K562 (cell line): ENCODE data around the gene TMEM60. TPM values are rescaled to one million over a fixed set of nuclear protein-coding genes. Genes with fewer than 3 reads are reported as not detected.

Source experiments
- ATAC-seq: fragments of 200-7000 bp; cut with Tn5 transposase; 3 replicates; pipeline ENCODE4 v1.9.1; 2020; ENCODE audit warnings: moderate library complexity
- BruUV-seq: library from RNA; stranded (reverse); fragments of 400-500 nt; replicated peaks from 2 replicates; lab custom pipeline; 2021; lab: Mats Ljungman, UMichigan
- CTCF ChIA-PET: fragments of 300-600 bp; formaldehyde crosslinking; extraction: SDS; loops from one replicate; lab custom pipeline; 2021; ENCODE audit warnings: low intra/inter-chr PET ratio; lab: Yijun Ruan, JAX
- POLR2A ChIA-PET: fragments of 300-600, 350-650 bp; sonication (Branson Sonifier 250); formaldehyde crosslinking; extraction: SDS; loops from one replicate; lab custom pipeline; 2021; ENCODE audit warnings: antibody characterized with exemption, inconsistent platforms; lab: Yijun Ruan, JAX
- DNase-seq, 4 experiments: peaks; one replicate each; pipeline versions ENCODE4 v3.0.0 to v3.0.0-alpha.2; 2011 to 2018; ENCODE audit warnings: low spot score in 3 of 4, mixed read lengths in 3 of 4; ENCODE audit errors: extremely low read depth in 1 of 4
- FAIRE-seq: peaks from 2 replicates; lab custom pipeline; 2011; peaks lifted over from hg19 to GRCh38; lab: Jason Lieb, UNC
- H2AFZ ChIP-seq: 2 replicates; pipeline ENCODE4 v1.6.0; 2011; ENCODE audit warnings: low read depth, low read length, control low read depth, inconsistent platforms
- H3K27ac ChIP-seq: fragments of 200-600 bp; 3 replicates; pipeline ENCODE4 v1.8.0; 2011; ENCODE audit warnings: low read depth, mild to moderate bottlenecking, control low read depth, inconsistent platforms, low read length, moderate library complexity, mixed read lengths; ENCODE audit errors: extremely low read depth
- H3K27me3 ChIP-seq, 2 experiments: fragments of 300-600 bp in 1 of 2; 2 replicates in 1 of 2; 3 replicates in 1 of 2; pipeline versions ENCODE4 v1.6.0 to v1.8.0; 2011; ENCODE audit warnings: inconsistent platforms in 2 of 2, low read length in 2 of 2, mild to moderate bottlenecking in 1 of 2, mixed read lengths in 1 of 2, moderate library complexity in 1 of 2; ENCODE audit not compliant: control insufficient read depth in 2 of 2, insufficient read depth in 2 of 2
- H3K36me3 ChIP-seq: fragments of 300-600 bp; 3 replicates; pipeline ENCODE4 v1.8.0; 2011; ENCODE audit warnings: mild to moderate bottlenecking, low read length, inconsistent platforms; ENCODE audit not compliant: control insufficient read depth, insufficient read depth
- H3K4me1 ChIP-seq, 2 experiments: fragments of 200-600 bp in 1 of 2; replicated peaks in 1 of 2; 2 replicates in 1 of 2; 3 replicates in 1 of 2; pipeline versions ENCODE4 v1.5.1 to v1.8.0; 2011; ENCODE audit warnings: inconsistent platforms in 2 of 2, low read length in 2 of 2, mild to moderate bottlenecking in 1 of 2, mixed read lengths in 1 of 2, moderate library complexity in 1 of 2; ENCODE audit not compliant: control insufficient read depth in 2 of 2, insufficient read depth in 2 of 2
- H3K4me2 ChIP-seq: 2 replicates; pipeline ENCODE4 v1.6.1; 2011; ENCODE audit warnings: low read length, control low read depth, inconsistent platforms, mixed read lengths; ENCODE audit not compliant: insufficient read depth
- H3K4me3 ChIP-seq: fragments of 200-600 bp; sonication (generic), shearing (Covaris generic); 2 replicates; pipeline ENCODE4 v1.5.1; 2016; ENCODE audit warnings: control low read depth, inconsistent platforms
- H3K79me2 ChIP-seq: fragments of 200-600 bp; 3 replicates; pipeline ENCODE4 v1.8.0; 2011; ENCODE audit warnings: low read length, inconsistent platforms; ENCODE audit not compliant: control insufficient read depth, insufficient read depth
- H3K9ac ChIP-seq, 2 experiments: 2 replicates each; pipeline versions ENCODE4 v1.6.0 to v1.6.1; 2011; ENCODE audit warnings: low read depth in 2 of 2, low read length in 2 of 2, control low read depth in 1 of 2, inconsistent platforms in 1 of 2, mild to moderate bottlenecking in 1 of 2, mixed read lengths in 1 of 2; ENCODE audit not compliant: insufficient read depth in 1 of 2
- H3K9me1 ChIP-seq: one replicate; pipeline ENCODE4 v1.6.0; 2011; ENCODE audit warnings: inconsistent platforms, mild to moderate bottlenecking, low read length, moderate library complexity; ENCODE audit not compliant: control insufficient read depth, insufficient read depth
- H3K9me3 ChIP-seq: replicated peaks from 2 replicates; pipeline ENCODE4 v1.5.1; 2011; ENCODE audit warnings: low read depth, low read length, inconsistent platforms; ENCODE audit not compliant: control insufficient read depth, insufficient read depth
- H4K20me1 ChIP-seq: replicated peaks from 2 replicates; pipeline ENCODE4 v1.6.1; 2011; ENCODE audit warnings: low read length, inconsistent platforms, mixed read lengths; ENCODE audit not compliant: control insufficient read depth, insufficient read depth
- ATF1 ChIP-seq, 2 experiments: fragments of 450-650 bp in 1 of 2; IDR thresholded peaks; 2 replicates each; pipeline ENCODE4 v1.6.1; 2016; ENCODE audit warnings: missing compliant biosample characterization in 1 of 2, missing genetic modification characterization in 1 of 2
- CBX3 ChIP-seq, 2 experiments: IDR thresholded peaks; 1 replicate in 1 of 2; 2 replicates in 1 of 2; pipeline ENCODE4 v1.6.1; 2012; ENCODE audit warnings: inconsistent platforms in 2 of 2, low read length in 2 of 2, borderline replicate concordance in 1 of 2, control low read depth in 1 of 2
- LARP7 ChIP-seq: fragments of 450-650 bp; IDR thresholded peaks from 2 replicates; pipeline ENCODE4 v1.6.1; 2016
- NFE2 ChIP-seq: IDR thresholded peaks from 2 replicates; pipeline ENCODE4 v1.6.1; 2014; ENCODE audit warnings: antibody characterized with exemption, low read depth
- PHTF2 ChIP-seq: fragments of 250-450 bp; sonication (Bioruptor Pico); IDR thresholded peaks from 2 replicates; pipeline ENCODE4 v1.5.0; 2021; ENCODE audit warnings: mild to moderate bottlenecking
- PRDM10 ChIP-seq: fragments of 450-650 bp; IDR thresholded peaks from 2 replicates; pipeline ENCODE4 v1.6.1; 2018; ENCODE audit not compliant: partially characterized antibody
- PTTG1 ChIP-seq: fragments of 450-650 bp; IDR thresholded peaks from 2 replicates; pipeline ENCODE4 v1.6.1; 2016; ENCODE audit warnings: low read depth, mild to moderate bottlenecking, missing genetic modification characterization, missing compliant biosample characterization
- ZNF644 ChIP-seq: fragments of 200-800 bp; sonication (Bioruptor generic); IDR thresholded peaks from 2 replicates; pipeline ENCODE4 v1.6.1; 2016; ENCODE audit warnings: low read depth, missing genetic modification characterization, missing compliant biosample characterization
- WGBS: fragments of 100-300 bp; shearing (Covaris generic); methylation state at CpG from one replicate; pipeline ENCODE4 v1.1.6; 2016; ENCODE audit warnings: low coverage, mixed read lengths; ENCODE audit not compliant: insufficient coverage; ENCODE audit errors: missing lambda C conversion rate; 5-methylcytosine and 5-hydroxymethylcytosine counted together
- in situ Hi-C: fragments of 300-500 bp; cut with MboI; formaldehyde crosslinking; loops from 4 replicates; pipeline ENCODE4 v1.15.0; 2018; ENCODE audit warnings: inconsistent platforms, mixed read lengths
- intact Hi-C: fragments of 100-400 bp; cut with micrococcal nuclease; formaldehyde crosslinking; loops from 2 replicates; pipeline ENCODE4 v1.14.2; 2022
- polyA plus RNA-seq, 8 experiments: library from polyadenylated mRNA; depleted of rRNA in 4 of 8; stranded (reverse) in 5 of 8; unstranded in 3 of 8; fragments of >200 nt; fragmentation: Nextera tagmentation in 2 of 8; fragmentation: Illumina TruSeq in 1 of 8; extraction: Ambion mirVana in 2 of 8; extraction: Trizol in 1 of 8; gene quantifications; 2 replicates each; pipeline versions ENCODE4 v1.2.1 to v1.2.3, GENCODE V29; 2011 to 2014; ENCODE audit warnings: inconsistent platforms in 1 of 8, missing spikeins in 1 of 8
- total RNA-seq, 7 experiments: library from RNA; depleted of rRNA in 6 of 7; stranded (reverse); fragments of >200 nt in 6 of 7; fragmentation: Illumina TruSeq in 2 of 7; extraction: Trizol in 2 of 7; gene quantifications; 2 replicates each; pipeline versions ENCODE4 v1.2.1 to v1.2.3, GENCODE V29; 2011 to 2021; ENCODE audit warnings: low replicate concordance in 1 of 7

The TMEM60 gene
- total and polyA plus RNA-seq, 9 of the 15 experiments (the other 6 are each of a cell fraction or from before 2014, with no cell fraction given) = 12.5 to 140 (median 38.4) TPM

- Histone ChIP-seq H3K27ac (no peak overlapping the region), H3K4me3 (no peak overlapping the region), H3K79me2 (peaks cover 93% of the 10 kb centered on the region), H2AFZ (no peak overlapping the region), H3K9ac (no peak overlapping the region), H3K9me1 (no peaks in the 10 kb centered on the region), H4K20me1 (no peaks in the 10 kb centered on the region), H3K27me3 (no peaks in the 10 kb centered on the region), H3K9me3 (peaks cover 12% of the 10 kb centered on the region), H3K4me1 (peaks cover 15 to 17% of the 10 kb centered on the region in 2 experiments; a peak in 4 of 5 replicates), H3K4me2 (no peak overlapping the region), H3K36me3 (peaks cover 9% of the 10 kb centered on the region; the same call in 2 of the 3 replicates)
- ATAC-seq = no peak
- POLR2A ChIA-PET = no interaction called here
- no TSS peak for BruUV-seq
- in situ Hi-C loops = no loop called here
- DNase-seq = no peak
- 92% methylated on average over 2 of the region's 2 CpGs for WGBS
- CTCF ChIA-PET = no interaction called here
- intact Hi-C loops = no loop called here
- no peak for FAIRE-seq
- TF ChIP-seq LARP7 (no peak), ZNF644 (tag) (no peak), CBX3 (IDR thresholded peaks at IDR 0.05; ENCODE audit: borderline replicate concordance in 1 of 2, low read length in 2 of 2) (no peak), NFE2 (no peak), PTTG1 (no peak), PHTF2 (CRISPR knock-in tag) (no peak), PRDM10 (no peak), ATF1 (CRISPR knock-in tag; IDR thresholded peaks at IDR 0.05) (no peak), ATF1 (tag; IDR thresholded peaks at IDR 0.05) (no peak)
Measured at GRCh38 chr7:77823787-77824186, 25.6 kb upstream of the TMEM60 start.
